ENCODE results near the gene ADCK2.
"Not testable (repeated sequence)": the region's sequence is repeated elsewhere in the genome, so short reads cannot be mapped to it uniquely, and the experiment has no call there.

The ADCK2 gene

DNA sequence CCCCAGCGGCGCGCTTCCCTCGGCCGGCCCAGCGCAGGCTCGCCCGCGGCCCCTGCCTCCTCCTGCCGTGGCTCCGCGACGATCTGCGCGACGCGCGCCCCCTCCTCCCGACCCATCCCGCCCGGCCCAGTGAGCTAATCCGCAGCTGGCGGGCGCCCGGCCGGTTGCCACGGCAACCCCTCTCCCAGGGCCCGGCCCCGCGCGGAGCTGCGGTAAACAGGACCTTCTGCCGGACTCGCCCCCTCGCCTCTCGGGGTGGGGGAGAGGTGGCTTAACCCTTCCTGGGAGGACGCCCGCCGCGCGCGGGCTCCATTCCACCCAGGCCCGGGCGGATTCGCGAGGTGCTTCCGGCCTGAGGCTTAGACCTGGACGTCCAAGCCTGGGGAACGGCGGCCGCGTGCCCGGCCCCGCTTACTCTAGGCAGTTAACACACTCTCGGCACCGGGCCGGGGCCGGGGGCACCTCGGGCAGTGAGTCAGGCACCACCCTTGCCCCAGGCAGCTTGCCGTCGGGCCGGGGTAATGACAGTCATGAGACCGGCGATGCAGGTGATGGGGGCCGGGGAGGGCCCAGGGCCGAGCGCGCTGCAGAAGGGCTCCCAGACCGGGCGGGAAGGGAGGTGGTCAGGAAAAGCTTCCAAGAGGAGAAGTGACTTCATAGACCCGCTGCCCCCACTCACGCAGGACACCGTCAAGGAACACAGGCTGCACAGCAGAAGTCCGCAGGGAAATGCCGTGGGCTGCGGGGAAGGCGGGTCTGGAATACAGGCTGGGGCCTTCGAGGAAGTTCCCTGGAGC, 31.8 kb upstream of the ADCK2 start, which contains the start of gene DENND2A:
Gene DENND2A, minus strand, starts transcription at position 87 of the 797 bp plus-strand sequence. CDS start 38,416 bp downstream, outside the sequence.
- no peak for DNase-seq (ENCODE audit: low read depth)
- no peak within 1 kb of the TSS for H3K4me3 ChIP-seq (ENCODE audit: low read depth, low read length)
- TF ChIP-seq, protein P1, sequence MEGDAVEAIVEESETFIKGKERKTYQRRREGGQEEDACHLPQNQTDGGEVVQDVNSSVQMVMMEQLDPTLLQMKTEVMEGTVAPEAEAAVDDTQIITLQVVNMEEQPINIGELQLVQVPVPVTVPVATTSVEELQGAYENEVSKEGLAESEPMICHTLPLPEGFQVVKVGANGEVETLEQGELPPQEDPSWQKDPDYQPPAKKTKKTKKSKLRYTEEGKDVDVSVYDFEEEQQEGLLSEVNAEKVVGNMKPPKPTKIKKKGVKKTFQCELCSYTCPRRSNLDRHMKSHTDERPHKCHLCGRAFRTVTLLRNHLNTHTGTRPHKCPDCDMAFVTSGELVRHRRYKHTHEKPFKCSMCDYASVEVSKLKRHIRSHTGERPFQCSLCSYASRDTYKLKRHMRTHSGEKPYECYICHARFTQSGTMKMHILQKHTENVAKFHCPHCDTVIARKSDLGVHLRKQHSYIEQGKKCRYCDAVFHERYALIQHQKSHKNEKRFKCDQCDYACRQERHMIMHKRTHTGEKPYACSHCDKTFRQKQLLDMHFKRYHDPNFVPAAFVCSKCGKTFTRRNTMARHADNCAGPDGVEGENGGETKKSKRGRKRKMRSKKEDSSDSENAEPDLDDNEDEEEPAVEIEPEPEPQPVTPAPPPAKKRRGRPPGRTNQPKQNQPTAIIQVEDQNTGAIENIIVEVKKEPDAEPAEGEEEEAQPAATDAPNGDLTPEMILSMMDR (IDR thresholded peaks at IDR 0.05; ENCODE audit: insufficient read depth, low read depth, low read length, missing control alignments): no peak

- TF ChIP-seq, protein P1 (IDR thresholded peaks at IDR 0.05; ENCODE audit: insufficient read depth, low read depth, low read length, missing control alignments): no peak
Observed at GRCh38 chr7:140641524-140642195, 31.1 kb upstream of the ADCK2 start.

DNA sequence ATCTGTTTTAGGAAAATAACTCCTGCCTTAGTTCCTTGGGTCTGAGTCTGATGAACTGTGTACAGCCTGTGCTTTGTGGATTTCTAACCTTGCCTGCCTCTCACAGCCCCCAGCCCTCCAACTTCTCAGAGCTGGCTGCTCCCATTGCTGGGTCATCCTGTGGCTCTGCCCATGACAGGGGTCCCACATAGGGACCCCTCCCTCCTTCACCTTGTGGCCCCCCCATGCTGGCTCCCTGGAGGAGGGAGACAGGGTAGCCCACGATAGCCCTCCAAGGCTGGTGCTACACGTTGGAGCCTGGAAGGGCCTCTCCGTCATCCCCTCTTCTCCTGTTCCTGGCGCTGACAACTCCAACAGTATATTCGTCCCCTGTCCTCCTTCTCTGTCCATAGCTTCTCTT, 29.3 kb upstream of the ADCK2 start:
- DNase-seq (ENCODE audit: low read depth): no peak
- no peak overlapping the region for H3K4me3 ChIP-seq (ENCODE audit: low read depth, low read length)
- TF ChIP-seq, protein P1 (IDR thresholded peaks at IDR 0.05; ENCODE audit: insufficient read depth, low read depth, low read length, missing control alignments): no peak

More at GRCh38 chr7:140641524-140642195, 31.1 kb upstream of the ADCK2 start:
- no peak overlapping the region for H3K4me3 ChIP-seq (ENCODE audit: low read depth, low read length)
- DNase-seq (ENCODE audit: low read depth): no peak

DNA sequence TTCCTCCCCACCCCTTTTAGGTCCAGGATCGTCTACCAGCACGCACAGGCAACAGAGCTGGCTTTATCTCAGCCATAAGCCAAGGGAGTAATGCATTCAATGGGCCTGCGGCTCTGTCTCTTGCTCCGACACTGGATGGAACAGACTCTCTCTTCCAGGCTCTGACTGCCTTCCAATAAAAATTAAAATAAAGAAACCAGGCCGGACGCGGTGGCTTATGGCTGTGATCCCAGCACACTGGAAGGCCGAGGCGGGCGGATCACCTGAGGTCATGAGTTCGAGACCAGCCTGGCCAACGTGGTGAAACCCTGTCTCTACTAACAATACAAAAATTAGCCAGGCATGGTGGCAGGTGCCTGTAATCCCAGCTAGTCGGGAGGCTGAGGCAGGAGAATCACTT, 28.0 kb upstream of the ADCK2 start:
- H3K4me3 ChIP-seq (ENCODE audit: low read depth, low read length); DNase-seq (ENCODE audit: low read depth): not testable (repeated sequence)

DNA sequence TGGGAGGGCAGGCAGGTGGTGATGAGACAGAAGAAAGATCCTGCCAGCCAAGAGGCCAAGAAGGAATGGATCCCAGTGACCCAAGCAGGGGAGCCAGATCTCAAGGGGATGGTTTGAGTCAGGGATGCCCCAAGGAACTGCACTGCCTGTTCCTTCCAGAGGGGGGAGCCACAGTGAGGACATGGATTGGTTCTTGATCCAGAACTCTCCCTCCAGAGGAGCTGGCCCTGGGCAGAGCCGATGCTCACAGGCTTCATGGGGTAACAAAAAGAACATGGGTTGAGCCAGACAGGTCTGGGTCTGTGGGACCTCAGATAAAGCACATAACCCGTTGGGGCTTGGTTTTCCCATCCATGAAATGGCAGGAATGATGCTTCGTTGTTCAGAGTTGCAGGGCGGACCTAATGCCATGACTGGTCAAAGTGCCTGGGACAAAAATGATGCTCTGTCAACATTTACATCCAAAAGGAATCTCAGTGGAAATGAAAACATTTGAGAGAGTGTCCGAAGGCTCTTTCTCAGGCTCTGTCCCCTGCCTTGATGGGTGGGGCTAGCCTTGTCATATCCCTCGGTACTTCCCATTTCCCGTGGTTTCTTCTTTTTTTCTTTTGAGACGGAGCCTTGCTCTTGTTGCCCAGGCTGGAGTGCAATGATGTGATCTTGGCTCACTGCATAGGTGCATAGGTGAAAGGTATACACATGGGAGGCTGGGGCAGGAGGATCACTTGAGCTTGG, 27.4 kb upstream of the ADCK2 start:
- H3K4me3 ChIP-seq (ENCODE audit: low read depth, low read length): no peak overlapping the region
- DNase-seq (ENCODE audit: low read depth): no peak
- TF ChIP-seq, protein P1 (IDR thresholded peaks at IDR 0.05; ENCODE audit: insufficient read depth, low read depth, low read length, missing control alignments): peak; percentile 44

DNA sequence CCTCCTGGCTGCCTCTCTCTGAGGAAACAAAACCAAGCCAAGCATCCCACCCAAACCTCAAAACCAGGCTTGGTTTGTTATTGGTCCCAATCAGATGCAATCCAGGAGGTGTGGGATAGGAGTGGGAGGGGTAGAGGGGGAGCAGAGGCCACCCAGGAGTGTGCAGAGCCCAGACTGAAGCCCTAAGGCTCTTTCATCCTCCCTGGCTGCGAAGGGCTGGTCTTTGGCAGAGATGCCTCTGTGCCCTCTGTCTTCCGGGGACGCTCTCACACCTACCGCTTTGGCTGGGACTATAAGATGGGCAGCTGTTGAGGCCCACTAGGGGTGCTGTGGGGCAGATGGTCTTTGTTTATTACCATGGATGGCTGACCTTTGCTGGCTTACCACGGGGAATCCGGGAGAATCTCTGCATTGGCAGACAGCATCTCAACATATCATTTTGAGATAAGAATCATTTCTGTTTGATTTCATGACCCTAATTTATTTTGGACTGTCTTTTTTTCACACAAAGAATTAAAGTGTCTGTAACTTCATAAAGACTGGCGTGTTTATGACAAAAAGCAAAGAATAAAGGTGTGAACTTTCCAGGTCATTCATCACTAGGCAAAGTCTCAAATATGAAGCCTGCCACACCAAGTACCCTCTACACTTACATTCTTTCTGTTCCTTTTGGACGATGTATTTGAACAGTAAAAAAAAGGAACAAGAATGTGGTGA, 25.7 kb upstream of the ADCK2 start:
- no peak overlapping the region for H3K4me3 ChIP-seq (ENCODE audit: low read depth, low read length)
- TF ChIP-seq, protein P1 (IDR thresholded peaks at IDR 0.05; ENCODE audit: insufficient read depth, low read depth, low read length, missing control alignments): peak; percentile 62
- DNase-seq (ENCODE audit: low read depth): peak; percentile 32
